ENCODE results near the gene TAS2R16.

- TF ChIP-seq POLR2A (IDR thresholded peaks at IDR 0.05) (no peak), CTCF (IDR thresholded peaks at IDR 0.05) (no peak)
These were observed 43.8 kb upstream of the TAS2R16 start for GRCh38 chr7:123039269-123039668.

Data from ovary (tissue), 3 donors.